Measurements from ENCODE around the gene KNTC1. TPM values are rescaled to one million over a fixed set of nuclear protein-coding genes. Genes with fewer than 3 reads are reported as not detected.

Gene KNTC1
- total RNA-seq, 2 donors from 2014 or later: 2.2 to 3.0 TPM

- peaks cover 95% of the 10 kb centered on the region for H3K36me3 ChIP-seq
- no peak for TF ChIP-seq CTCF (IDR thresholded peaks at IDR 0.05)
- no peak overlapping the region for H3K27ac ChIP-seq
- H3K9me3 ChIP-seq: no peaks in the 10 kb centered on the region
- DNase-seq (ENCODE audit: low spot score): no peak
- no peaks in the 10 kb centered on the region for H3K27me3 ChIP-seq
- peaks cover 0 to 5% of the 10 kb centered on the region in 2 donors for H3K4me1 ChIP-seq
- H3K4me3 ChIP-seq: no peak overlapping the region
Observed at GRCh38 chr12:122516544-122517361, 10.3 kb upstream of the KNTC1 start.

GRCh38 chr12:122517877-122518276 lies 9.2 kb upstream of the KNTC1 start:
- no peak for TF ChIP-seq CTCF (IDR thresholded peaks at IDR 0.05)

GRCh38 chr12:122518908-122519307 lies 8.1 kb upstream of the KNTC1 start:
- Histone ChIP-seq H3K9me3 (no peaks in the 10 kb centered on the region), H3K27ac (no peak overlapping the region), H3K36me3 (peaks cover 84% of the 10 kb centered on the region), H3K4me3 (no peak overlapping the region), H3K4me1 (peaks cover 0 to 24% of the 10 kb centered on the region in 2 donors), H3K27me3 (no peaks in the 10 kb centered on the region)
- DNase-seq (ENCODE audit: low spot score): no peak
- TF ChIP-seq CTCF (IDR thresholded peaks at IDR 0.05): no peak

More at GRCh38 chr12:122517877-122518276, 9.2 kb upstream of the KNTC1 start:
- no peak overlapping the region for H3K4me3 ChIP-seq
- no peaks in the 10 kb centered on the region for H3K27me3 ChIP-seq
- H3K27ac ChIP-seq: no peak overlapping the region
- no peak for DNase-seq (ENCODE audit: low spot score)
- peaks cover 0 to 14% of the 10 kb centered on the region in 2 donors for H3K4me1 ChIP-seq
- peaks cover 92% of the 10 kb centered on the region for H3K36me3 ChIP-seq
- H3K9me3 ChIP-seq: no peaks in the 10 kb centered on the region

- Histone ChIP-seq H3K9me3 (no peaks in the 10 kb centered on the region), H3K36me3 (peaks cover 82% of the 10 kb centered on the region), H3K27me3 (no peaks in the 10 kb centered on the region), H3K27ac (no peak overlapping the region), H3K4me3 (no peak overlapping the region), H3K4me1 (peaks cover 0 to 29% of the 10 kb centered on the region in 2 donors)
- no peak for TF ChIP-seq CTCF (IDR thresholded peaks at IDR 0.05)
- DNase-seq (ENCODE audit: low spot score): no peak
Observed at GRCh38 chr12:122519418-122519817, 7.6 kb upstream of the KNTC1 start.

GRCh38 chr12:122520676-122521075 lies 6.4 kb upstream of the KNTC1 start:
- peaks cover 0 to 40% of the 10 kb centered on the region in 2 donors for H3K4me1 ChIP-seq

More at GRCh38 chr12:122520676-122521075, 6.4 kb upstream of the KNTC1 start:
- Histone ChIP-seq H3K27ac (no peak overlapping the region), H3K9me3 (no peaks in the 10 kb centered on the region), H3K4me3 (no peak overlapping the region), H3K36me3 (peaks cover 77% of the 10 kb centered on the region), H3K27me3 (no peaks in the 10 kb centered on the region)
- TF ChIP-seq CTCF (IDR thresholded peaks at IDR 0.05): no peak
- no peak for DNase-seq (ENCODE audit: low spot score)
